AG09319 (cell line): ENCODE results near the gene NDUFAF7.

Source experiments
- DNase-seq: peaks from one replicate; pipeline ENCODE4 v3.0.0-alpha.2; 2010; ENCODE audit warnings: low read depth; ENCODE audit errors: extremely low read depth
- CTCF ChIP-seq: IDR thresholded peaks from 2 replicates; pipeline ENCODE4 v1.5.1; 2011; ENCODE audit warnings: low read depth, mild to moderate bottlenecking, inconsistent platforms, low read length, moderate library complexity

Gene NDUFAF7

GRCh38 chr2:37244017-37244416 is 12.6 kb downstream of the NDUFAF7 start:
- TF ChIP-seq CTCF = no peak
- DNase-seq = no peak

GRCh38 chr2:37244755-37245154 is 13.3 kb downstream of the NDUFAF7 start:
- no peak for TF ChIP-seq CTCF
- DNase-seq = no peak

- TF ChIP-seq CTCF = no peak
- no peak for DNase-seq
These were observed 14.7 kb downstream of the NDUFAF7 start for GRCh38 chr2:37246205-37246604.

- TF ChIP-seq CTCF = no peak
- no peak for DNase-seq
These were observed 19.6 kb downstream of the NDUFAF7 start for GRCh38 chr2:37250869-37251740.

- TF ChIP-seq CTCF = no peak
- DNase-seq = no peak
These were observed 31.1 kb downstream of the NDUFAF7 start for GRCh38 chr2:37262522-37262921.

GRCh38 chr2:37263839-37264238 is 32.4 kb downstream of the NDUFAF7 start:
- no peak for DNase-seq
- no peak for TF ChIP-seq CTCF

- DNase-seq = no peak
- TF ChIP-seq CTCF = no peak
These were observed 36.2 kb downstream of the NDUFAF7 start for GRCh38 chr2:37267685-37268084.
